ENCODE measurements around the gene ASL.
"Not testable (repeated sequence)": the region's sequence is repeated elsewhere in the genome, so short reads cannot be mapped to it uniquely, and the experiment has no call there.

ASL gene

GRCh38 chr7:66075590-66076461, at the start of gene ASL:
TSS of gene ASL (plus strand) at chr7:66075819. CDS start at chr7:66076082, 263 bp downstream.
- in situ Hi-C loops (cut with MboI; ENCODE audit: low sequenced_read_pairs): no loop called here

GRCh38 chr7:66028342-66028741, 47.3 kb upstream of the ASL start:
- in situ Hi-C loops (cut with MboI; ENCODE audit: low sequenced_read_pairs): not testable (repeated sequence)

GRCh38 chr7:66033471-66034385, 41.9 kb upstream of the ASL start:
- in situ Hi-C loops (cut with MboI; ENCODE audit: low sequenced_read_pairs): no loop called here

DNA sequence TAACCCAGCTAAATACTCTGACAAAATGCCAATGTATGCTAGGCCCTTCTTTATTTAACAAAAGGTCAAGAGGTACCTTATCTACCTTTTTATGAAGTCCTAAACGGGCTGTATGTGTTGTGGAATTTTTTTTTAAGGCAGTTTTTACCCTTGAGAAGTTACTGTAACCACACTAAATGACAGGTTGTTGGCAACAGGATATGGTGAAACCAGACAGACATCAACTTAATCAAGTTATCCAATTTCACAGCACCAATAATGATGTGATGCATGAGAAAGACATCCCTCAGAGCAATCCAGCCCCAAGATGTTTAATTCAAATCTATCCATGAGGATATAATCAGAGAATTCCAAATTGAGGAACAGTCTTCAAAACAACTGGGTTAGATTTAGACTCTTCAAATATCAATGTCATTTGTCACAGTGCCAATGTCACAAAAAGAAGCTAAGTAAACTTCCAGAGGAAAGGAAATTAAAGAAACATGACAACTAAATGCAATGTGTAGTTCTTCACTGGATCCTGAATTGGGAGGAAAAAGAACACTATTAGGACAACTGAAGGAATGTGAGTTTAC, 41.1 kb upstream of the ASL start:
- in situ Hi-C loops (cut with MboI; ENCODE audit: low sequenced_read_pairs): not testable (repeated sequence)

DNA sequence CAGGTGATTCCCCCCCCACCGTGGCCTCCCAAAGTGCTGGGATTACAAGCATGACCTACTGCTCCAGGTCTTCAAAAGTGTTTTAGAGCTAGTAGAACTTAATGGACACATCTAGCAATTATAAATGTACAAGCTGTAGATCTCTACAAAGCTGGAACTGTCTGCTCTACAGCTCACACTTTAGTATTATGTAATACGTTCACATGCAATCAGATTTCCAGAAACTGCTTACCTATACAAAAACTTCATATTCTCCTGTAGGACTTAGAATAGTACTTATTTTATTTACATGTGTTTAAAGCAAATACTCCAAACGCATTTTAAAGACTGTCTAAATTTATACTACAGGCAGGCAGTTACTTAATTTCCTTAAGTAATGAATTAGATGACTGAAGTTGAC, 39.2 kb upstream of the ASL start:
- in situ Hi-C loops (cut with MboI; ENCODE audit: low sequenced_read_pairs): no loop called here

DNA sequence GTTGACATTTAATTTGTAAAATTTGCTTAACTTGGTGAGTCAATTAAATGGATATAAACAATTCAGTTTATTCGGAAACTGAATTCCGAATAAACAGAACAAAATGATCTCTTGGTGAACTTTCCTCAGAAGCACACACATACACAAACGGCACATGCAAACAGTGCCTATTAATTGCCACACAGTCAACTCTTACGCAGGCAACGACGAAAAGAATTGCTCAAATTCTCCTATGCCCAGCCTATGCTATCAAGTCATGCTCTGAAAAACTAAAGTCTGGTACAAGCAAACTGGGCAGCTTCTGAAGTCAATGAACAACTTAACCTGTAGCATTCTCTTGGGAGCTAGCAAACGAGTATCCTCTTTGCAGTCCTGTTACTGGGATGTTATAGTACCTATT, 38.8 kb upstream of the ASL start:
- in situ Hi-C loops (cut with MboI; ENCODE audit: low sequenced_read_pairs): no loop called here

- in situ Hi-C loops (cut with MboI; ENCODE audit: low sequenced_read_pairs): no loop called here
These were observed 36.4 kb upstream of the ASL start for GRCh38 chr7:66039094-66039670.

- in situ Hi-C loops (cut with MboI; ENCODE audit: low sequenced_read_pairs): no loop called here
These were observed 31.7 kb upstream of the ASL start for GRCh38 chr7:66043681-66044497.

DNA sequence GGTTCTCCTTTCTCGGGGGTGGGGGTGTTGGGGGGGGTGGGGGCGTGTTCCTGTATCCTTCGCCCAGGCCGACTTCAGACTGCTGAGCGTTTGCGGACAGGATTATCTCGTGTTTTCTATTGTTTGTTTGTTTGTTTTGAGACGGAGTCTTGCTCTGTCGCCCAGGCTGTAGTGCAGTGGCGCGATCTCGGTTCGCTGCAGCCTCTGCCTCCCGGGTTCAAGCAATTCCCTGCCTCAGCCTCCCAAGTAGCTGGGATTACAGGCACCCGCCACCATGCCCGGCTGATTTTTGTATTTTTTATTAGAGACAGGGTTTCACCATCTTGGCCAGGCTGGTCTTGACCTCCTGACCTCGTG, 31.1 kb upstream of the ASL start:
- in situ Hi-C loops (cut with MboI; ENCODE audit: low sequenced_read_pairs): not testable (repeated sequence)

DNA sequence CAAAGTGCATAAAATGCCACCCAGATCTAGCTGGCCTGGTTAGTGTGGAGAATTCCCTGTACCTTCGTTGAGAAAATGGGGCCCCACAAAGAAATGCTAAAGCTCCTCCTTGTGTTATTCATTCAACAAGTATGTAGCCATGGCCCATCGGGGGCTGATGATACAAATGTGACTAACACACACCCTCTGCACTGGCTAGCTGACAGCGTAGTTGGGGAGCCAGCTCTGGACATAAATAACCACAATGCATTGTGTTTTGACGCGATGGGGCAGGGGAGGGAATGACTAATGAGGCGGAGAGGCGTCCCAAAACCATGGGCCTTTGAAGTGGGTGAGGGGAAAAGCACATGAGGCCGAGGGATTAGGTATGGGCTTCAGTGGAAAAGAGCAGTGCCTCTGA, 28.2 kb upstream of the ASL start:
- in situ Hi-C loops (cut with MboI; ENCODE audit: low sequenced_read_pairs): no loop called here

DNA sequence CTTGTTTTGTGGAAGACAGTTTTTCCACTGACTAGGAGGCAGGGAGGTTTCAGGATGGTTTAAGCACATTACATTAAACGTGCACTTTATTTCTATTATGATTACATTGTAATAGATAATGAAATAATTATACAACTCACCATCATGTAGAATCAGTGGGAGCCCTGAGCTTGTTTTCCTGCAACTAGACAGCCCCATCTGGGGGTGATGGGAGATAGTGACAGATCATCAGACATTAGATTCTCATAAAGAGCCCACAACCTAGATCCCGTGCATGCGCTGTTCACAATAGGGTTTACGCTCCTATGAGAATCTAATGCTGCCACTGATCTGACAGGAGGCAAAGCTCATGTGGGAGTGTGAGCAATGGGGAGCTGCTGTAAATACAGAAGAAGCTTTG, 25.7 kb upstream of the ASL start:
- in situ Hi-C loops (cut with MboI; ENCODE audit: low sequenced_read_pairs): not testable (repeated sequence)

- in situ Hi-C loops (cut with MboI; ENCODE audit: low sequenced_read_pairs): no loop called here
These were observed 25.2 kb upstream of the ASL start for GRCh38 chr7:66050337-66050957.

- in situ Hi-C loops (cut with MboI; ENCODE audit: low sequenced_read_pairs): no loop called here
These were observed 24.6 kb upstream of the ASL start for GRCh38 chr7:66050990-66051448.

DNA sequence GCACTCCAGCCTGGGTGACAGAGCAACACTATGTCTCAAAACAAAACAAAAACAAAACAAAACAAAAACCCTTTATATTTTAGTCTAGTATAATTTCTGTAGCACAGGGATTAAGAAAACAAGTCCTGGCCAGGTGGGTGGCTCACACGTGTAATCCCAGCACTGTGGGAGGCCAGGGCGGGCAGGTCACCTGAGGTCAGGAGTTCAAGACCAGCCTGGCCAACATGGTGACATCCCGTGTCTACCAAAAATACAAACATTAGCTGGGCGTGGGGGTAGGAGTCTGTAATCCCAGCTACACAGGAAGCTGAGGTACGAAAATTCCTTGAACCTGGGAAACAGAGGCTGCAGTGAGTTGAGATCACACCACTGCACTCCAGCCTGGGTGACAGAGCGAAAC, 23.2 kb upstream of the ASL start:
- in situ Hi-C loops (cut with MboI; ENCODE audit: low sequenced_read_pairs): no loop called here

DNA sequence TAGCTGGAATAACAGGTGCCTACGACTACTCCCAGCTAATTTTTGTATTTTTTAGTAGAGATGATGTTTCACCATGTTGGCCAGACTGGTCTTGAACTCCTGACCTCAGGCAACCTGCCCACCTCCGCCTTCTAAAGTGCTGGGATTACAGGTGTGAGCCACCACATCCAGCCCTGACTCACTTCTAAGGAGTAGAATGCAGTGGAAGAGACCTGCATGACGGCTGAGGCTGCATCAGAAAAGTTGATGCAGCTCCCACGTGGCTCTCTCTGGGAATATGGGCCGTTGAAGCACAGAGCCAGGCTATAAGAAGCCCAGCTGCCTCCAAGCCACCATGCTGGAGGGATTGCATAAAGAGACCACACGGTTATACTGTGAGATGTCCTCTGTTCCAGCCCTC, 21.6 kb upstream of the ASL start:
- in situ Hi-C loops (cut with MboI; ENCODE audit: low sequenced_read_pairs): no loop called here

DNA sequence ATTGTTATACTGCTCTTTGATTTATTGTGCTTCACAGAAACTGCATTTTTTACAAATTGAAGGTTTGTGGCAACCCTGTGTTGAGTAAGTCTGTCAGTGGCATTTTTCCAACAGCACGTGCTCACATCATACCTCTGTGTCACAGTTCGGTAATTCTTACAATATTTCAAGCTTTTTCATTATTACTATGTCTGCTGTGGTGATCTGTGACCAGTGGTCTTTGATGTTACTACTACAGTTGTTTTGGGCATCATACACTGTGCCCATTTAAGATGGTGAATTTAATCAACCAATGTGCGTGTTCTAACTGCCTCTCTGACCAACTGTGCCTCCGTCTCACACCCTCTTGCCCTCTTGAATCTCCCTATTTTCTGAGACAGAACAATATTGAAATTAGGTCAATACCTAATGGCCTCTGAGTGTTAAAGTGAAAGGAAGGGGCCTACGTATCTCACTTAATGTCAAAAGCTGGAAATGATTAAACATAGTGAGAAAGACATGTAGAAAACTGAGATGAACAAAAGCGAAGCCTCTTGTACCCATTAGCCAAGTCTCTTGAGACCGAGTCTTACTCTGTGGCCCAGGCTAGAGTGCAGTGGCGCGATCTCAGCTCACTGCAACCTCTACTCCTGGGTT, 20.2 kb upstream of the ASL start:
- in situ Hi-C loops (cut with MboI; ENCODE audit: low sequenced_read_pairs): no loop called here

DNA sequence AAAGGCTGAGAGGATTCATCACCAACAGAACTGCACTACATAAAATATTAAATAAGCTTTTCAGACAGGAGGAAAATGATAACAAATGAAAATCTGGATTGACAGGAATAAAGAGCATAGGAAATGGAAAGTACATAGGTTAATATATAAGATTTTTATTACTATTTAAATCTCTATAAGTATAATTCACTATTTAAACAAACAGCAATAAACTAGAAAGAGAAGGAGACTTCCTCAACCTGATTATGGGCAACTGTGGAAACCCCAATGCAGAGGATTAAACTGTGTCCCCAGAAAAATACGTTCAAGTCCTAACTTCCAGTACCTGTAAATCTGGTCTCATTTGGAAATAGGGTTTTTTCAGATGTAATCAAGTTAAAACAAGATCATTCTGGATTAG, 14.8 kb upstream of the ASL start:
- in situ Hi-C loops (cut with MboI; ENCODE audit: low sequenced_read_pairs): no loop called here

DNA sequence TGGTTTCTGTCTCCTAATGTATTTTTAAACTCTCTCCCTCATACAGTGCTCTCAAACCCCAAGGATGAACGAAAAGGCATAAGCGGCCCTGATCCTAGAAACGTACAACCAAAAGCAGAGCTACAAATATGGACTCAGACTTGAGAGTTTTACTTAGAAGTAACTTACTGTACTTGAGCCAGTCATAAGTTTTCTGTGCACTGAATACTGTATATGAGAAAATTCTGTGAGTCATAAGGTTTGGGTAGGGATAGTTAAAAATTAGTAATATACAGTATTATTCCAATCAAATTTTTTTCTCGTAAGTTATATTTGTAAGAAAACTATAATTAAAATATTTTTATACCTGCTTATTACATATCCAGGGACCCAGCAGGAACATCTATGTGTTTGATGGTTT, 5.9 kb upstream of the ASL start:
- in situ Hi-C loops (cut with MboI; ENCODE audit: low sequenced_read_pairs): no loop called here

- in situ Hi-C loops (cut with MboI; ENCODE audit: low sequenced_read_pairs): no loop called here
These were observed 5.4 kb upstream of the ASL start for GRCh38 chr7:66070222-66070621.
